ENCODE results near the gene USP36. TPM values are rescaled to one million over a fixed set of nuclear protein-coding genes. Genes with fewer than 3 reads are reported as not detected.

The USP36 gene
- total RNA-seq, 2 experiments from 2014 or later, result 87.8 to 94.3 TPM

DNA sequence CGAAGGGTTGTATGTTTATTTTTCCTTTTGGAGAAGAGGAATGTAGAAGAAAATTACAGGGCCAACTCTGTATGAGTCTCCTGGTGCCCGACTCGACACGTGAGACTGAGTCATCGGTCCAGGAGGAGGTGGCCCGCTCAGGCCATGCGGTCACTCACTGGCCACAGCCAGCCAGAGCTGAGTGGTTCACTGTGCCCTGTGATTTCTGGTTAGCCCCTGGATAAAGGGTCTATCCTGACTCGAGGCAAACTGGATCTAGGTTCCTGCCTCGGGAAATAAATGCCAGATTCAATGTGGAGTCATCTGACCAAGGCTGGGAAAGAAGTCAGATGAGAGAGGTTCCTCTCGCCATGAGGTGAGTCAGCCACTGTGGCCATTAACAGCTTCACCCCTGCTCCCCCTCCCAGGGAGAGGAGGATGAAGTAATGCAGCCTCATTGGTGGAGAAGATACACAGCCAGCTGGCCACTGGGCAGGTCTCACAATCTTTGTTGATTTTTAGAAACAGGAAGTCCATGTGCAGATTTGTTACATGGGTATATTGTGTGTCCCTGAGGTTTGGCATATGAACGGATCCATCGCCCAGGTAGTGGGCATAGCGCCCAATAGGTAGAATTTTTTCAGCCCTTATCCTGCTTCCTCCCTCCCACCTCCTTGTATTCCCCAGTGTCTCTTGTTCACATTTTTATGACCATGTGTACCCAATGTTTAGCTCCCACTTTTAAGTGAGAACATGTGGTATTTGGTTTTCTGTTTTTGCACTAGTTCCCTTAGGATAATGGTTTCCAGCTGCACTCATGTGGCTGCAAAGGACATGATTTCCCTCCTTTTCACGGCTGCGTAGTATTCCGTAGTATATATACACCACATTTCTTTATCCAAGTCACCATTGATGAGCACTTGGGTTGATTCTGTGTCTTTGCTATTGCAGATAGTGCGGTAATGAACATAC is 21.7 kb upstream of the USP36 start:
- POLR2A ChIA-PET, result no interaction called here
- no peak overlapping the region for H3K4me3 Mint-ChIP-seq
- peaks cover 1% of the 10 kb centered on the region for H3K4me1 Mint-ChIP-seq
- H3K27me3 Mint-ChIP-seq, result no peaks in the 10 kb centered on the region
- DNase-seq, result no peak
- no peaks in the 10 kb centered on the region for H3K9me3 Mint-ChIP-seq
- no peak for ATAC-seq (ENCODE audit: low read depth)
- no peak overlapping the region for H3K27ac Mint-ChIP-seq
- H3K36me3 Mint-ChIP-seq, result no peaks in the 10 kb centered on the region

DNA sequence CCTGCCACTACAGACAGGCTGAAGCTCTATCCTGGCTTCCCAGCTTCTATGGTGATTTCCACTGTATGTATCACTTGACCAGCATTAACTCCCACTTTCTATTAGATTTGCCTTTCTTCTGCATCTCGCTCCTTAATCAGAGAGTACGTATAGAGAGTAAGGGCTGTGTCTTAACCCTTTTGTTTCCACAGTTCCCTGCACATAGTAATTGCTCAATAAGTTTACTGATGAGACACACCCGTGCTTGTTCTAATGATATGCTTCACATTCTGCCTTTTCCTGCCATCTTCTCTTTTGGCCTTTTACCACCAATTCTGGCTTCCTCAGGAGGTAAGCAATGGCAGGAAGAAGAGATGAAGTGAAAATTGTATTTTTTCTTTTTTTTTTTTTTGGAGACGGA is 20.6 kb upstream of the USP36 start:
- Mint-ChIP-seq H3K9me3 (no peaks in the 10 kb centered on the region), H3K4me3 (no peak overlapping the region), H3K27ac (no peak overlapping the region), H3K36me3 (no peaks in the 10 kb centered on the region), H3K27me3 (no peaks in the 10 kb centered on the region), H3K4me1 (peaks cover 1% of the 10 kb centered on the region)
- POLR2A ChIA-PET, result interaction anchor here (0.7 kb wide), 1 partner anchor 107 kb away, joined by 4 read pairs; no protein-coding TSS in a partner anchor
- ATAC-seq (ENCODE audit: low read depth) (no peak), DNase-seq (no peak)

DNA sequence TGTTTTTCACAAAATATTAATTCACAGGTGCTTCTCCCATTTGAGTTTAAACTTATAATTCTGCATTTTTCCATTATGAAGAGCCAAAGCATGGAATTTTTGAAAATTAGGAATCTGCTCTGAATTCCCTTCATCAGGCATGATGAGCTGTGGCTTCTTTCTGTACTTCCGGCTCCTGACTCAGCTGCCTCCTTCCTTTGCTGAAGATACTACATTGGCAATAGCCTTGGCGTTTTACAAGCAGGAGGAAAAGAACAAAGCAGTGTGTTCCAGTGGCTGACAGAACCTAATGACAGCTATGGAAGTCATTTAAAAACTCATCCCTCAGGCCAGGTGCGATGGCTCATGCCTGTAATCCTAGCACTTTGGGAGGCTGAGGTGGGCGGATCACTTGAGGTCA is 18.4 kb upstream of the USP36 start:
- POLR2A ChIA-PET, result no interaction called here
- ATAC-seq (ENCODE audit: low read depth), result no peak
- H3K4me3 Mint-ChIP-seq, result no peak overlapping the region

DNA sequence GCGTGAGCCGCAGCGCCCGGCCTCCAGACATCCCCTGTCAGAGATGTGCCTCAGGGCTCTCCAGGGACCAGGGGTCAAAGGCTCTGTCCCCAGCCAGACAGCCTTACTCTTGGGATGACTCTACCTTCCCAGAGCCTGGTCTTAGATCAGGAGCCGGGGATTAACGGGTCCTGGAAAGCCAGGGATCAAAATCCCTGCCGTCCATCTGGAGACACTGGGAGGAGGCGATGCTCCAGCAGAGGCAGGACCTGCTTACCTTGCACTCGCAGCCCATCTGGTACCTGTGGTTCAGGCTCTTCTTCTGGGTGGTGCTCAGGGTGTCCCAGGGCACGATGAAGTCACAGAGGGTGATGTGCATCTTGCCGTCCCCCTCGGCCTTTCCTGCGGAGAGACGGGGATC is 16.7 kb upstream of the USP36 start:
- ATAC-seq (ENCODE audit: low read depth) (no peak), DNase-seq (no peak)
- Mint-ChIP-seq H3K9me3 (no peaks in the 10 kb centered on the region), H3K4me1 (no peaks in the 10 kb centered on the region), H3K4me3 (no peak overlapping the region), H3K27ac (no peak overlapping the region), H3K27me3 (no peaks in the 10 kb centered on the region), H3K36me3 (no peaks in the 10 kb centered on the region)
- POLR2A ChIA-PET, result no interaction called here

More for the DNA sequence above, 18.4 kb upstream of the USP36 start:
- no peaks in the 10 kb centered on the region for H3K36me3 Mint-ChIP-seq
- H3K9me3 Mint-ChIP-seq, result no peaks in the 10 kb centered on the region
- no peak overlapping the region for H3K27ac Mint-ChIP-seq
- H3K4me1 Mint-ChIP-seq, result no peaks in the 10 kb centered on the region
- no peaks in the 10 kb centered on the region for H3K27me3 Mint-ChIP-seq
- DNase-seq, result no peak

DNA sequence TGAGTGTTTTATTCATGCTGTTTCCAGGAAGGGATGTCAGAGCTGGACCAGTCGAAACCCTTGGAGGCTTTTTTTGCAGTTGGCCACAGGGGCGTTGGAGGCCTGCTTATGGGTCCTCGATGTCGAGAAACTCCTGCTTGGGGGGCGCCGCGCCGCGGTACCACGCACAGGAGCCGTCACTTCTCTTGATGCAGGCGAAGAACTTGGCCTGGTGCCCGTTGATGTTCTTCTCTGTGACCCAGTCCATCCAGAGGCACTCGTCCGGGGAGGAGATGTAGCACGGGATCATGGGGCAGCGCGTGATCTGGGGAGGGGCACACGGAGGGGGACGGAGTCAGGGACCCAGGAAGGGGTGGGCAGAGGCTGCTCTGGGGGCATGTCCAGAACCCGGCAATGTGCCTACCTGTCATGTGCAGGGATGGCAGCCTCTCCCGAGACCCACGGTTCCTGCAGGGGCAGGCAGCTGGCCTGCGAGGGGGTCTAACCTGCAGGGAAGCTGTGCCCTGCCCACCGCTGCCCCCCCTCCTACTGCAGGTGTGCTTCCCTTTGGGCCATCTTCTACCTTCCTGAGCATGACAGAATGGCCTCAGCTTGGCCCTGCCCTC is 15.0 kb upstream of the USP36 start:
- H3K4me1 Mint-ChIP-seq, result no peaks in the 10 kb centered on the region

DNA sequence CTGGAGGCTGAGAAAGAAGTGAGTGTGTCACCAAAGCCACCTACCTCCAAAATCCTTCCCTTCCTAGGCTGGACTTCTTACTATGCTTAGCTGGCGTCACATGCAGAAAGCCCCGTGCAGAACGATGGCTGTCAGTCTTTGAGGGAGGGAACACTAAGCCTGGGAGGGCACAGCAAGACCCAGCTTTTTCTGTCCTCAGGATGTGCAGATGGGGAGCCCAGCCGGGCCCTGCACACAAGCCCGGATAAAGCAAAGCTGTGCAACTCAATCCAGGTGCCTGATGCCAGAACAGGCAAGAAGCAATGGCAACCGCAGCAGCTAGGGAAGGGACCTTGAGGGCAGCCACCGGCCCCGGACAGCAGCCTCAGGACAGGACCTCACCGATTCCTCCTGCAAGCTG is 13.9 kb upstream of the USP36 start:
- no peak for ATAC-seq (ENCODE audit: low read depth)
- Mint-ChIP-seq H3K36me3 (no peaks in the 10 kb centered on the region), H3K27me3 (no peaks in the 10 kb centered on the region), H3K9me3 (no peaks in the 10 kb centered on the region), H3K27ac (no peak overlapping the region), H3K4me3 (no peak overlapping the region), H3K4me1 (no peaks in the 10 kb centered on the region)
- no peak for DNase-seq
- POLR2A ChIA-PET, result no interaction called here

More for the DNA sequence above, 15.0 kb upstream of the USP36 start:
- DNase-seq, result no peak
- POLR2A ChIA-PET, result no interaction called here
- H3K4me3 Mint-ChIP-seq, result no peak overlapping the region
- no peaks in the 10 kb centered on the region for H3K36me3 Mint-ChIP-seq
- no peak for ATAC-seq (ENCODE audit: low read depth)
- no peaks in the 10 kb centered on the region for H3K27me3 Mint-ChIP-seq
- no peaks in the 10 kb centered on the region for H3K9me3 Mint-ChIP-seq
- no peak overlapping the region for H3K27ac Mint-ChIP-seq

DNA sequence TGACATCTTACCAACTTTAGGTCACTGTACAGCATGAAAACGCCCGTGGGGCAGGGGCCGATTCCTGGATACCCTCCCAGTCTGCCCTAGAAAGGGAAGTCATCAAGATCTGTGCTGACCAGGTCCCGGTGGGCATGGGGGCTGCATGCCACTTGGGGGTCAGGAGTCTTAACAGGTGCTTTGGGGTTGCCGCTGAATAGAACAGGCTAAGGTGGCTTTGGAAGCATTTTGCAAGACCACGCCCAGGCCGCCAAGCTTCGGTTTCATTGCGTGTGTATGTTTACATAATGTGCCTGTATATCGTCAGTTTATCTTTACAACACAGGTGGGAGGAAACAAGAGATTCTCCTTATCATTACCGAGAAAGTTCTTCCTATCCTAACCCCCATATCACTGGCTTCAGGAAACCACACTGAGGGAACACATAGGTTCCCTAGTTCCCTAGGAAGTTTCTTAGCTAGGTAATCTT is 13.3 kb upstream of the USP36 start:
- Mint-ChIP-seq H3K4me1 (no peaks in the 10 kb centered on the region), H3K36me3 (no peaks in the 10 kb centered on the region), H3K27me3 (no peaks in the 10 kb centered on the region), H3K9me3 (no peaks in the 10 kb centered on the region), H3K27ac (no peak overlapping the region), H3K4me3 (no peak overlapping the region)
- ATAC-seq (ENCODE audit: low read depth) (no peak), DNase-seq (no peak)
- POLR2A ChIA-PET, result no interaction called here

DNA sequence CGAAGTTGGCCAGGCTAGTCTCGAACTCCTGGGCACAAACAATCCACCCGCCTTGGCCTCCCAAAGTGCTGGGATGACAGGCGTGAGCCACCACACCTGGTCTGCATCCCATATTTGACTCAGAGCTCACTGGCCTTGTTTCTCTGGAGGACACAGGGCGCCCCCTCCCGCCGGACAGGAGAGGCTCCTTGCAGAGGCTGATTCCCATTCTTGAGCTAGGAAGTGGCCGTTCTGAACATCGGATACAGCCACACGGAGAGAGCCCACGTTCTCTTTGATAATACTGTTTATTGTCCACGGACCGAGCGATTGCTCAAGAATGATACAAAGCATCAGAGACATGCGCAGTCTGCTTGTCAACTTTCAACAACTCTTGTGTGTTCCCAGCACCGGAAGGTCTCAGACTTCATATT is 12.1 kb upstream of the USP36 start:
- POLR2A ChIA-PET, result interaction anchor here (0.7 kb wide), 1 partner anchor 19 kb away, joined by 3 read pairs; no protein-coding TSS in a partner anchor
- DNase-seq (no peak), ATAC-seq (ENCODE audit: low read depth) (no peak)
- Mint-ChIP-seq H3K36me3 (no peaks in the 10 kb centered on the region), H3K4me3 (no peak overlapping the region), H3K4me1 (no peaks in the 10 kb centered on the region), H3K27ac (no peak overlapping the region), H3K9me3 (no peaks in the 10 kb centered on the region), H3K27me3 (no peaks in the 10 kb centered on the region)

DNA sequence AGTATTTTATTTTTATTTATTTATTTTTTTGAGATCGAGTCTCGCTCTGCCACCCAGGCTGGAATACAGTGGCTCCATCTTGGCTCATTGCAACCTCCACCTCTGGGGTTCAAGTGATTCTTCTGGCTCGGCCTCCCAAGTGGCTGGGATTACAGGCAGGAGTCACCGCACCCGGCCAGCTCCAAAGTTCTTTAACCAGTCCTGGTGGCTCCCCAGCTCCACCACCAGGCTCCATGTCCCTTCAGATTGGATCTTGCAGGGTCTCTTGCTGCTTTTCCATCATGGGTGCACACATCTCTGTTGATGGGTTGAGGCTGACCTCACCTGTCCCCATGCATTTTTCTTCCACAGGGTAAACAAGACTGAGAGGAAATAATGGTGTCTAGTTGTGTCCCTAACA is 8.4 kb upstream of the USP36 start:
- Mint-ChIP-seq H3K36me3 (peaks cover 2% of the 10 kb centered on the region), H3K27ac (no peak overlapping the region), H3K27me3 (no peaks in the 10 kb centered on the region), H3K9me3 (no peaks in the 10 kb centered on the region), H3K4me1 (peaks cover 4% of the 10 kb centered on the region), H3K4me3 (no peak overlapping the region)
- ATAC-seq (ENCODE audit: low read depth) (no peak), DNase-seq (no peak)
- POLR2A ChIA-PET, result no interaction called here

DNA sequence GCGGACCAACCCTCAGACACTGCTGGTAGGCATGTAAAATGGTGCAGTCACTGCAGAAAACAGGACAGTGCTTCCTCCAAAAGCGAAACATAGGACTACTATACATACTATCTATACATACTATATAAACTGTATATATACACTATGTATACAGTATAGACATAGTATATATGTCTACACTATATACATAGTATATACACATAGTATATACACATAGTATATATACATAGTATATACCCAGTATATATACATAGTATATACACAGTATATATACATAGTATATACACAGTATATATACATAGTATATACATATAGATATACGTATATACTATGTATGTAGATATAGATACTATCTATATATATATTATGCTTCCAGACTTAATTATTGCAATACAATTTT is 6.4 kb upstream of the USP36 start:
- Mint-ChIP-seq H3K27me3 (no peaks in the 10 kb centered on the region), H3K36me3 (peaks cover 2% of the 10 kb centered on the region), H3K9me3 (no peaks in the 10 kb centered on the region), H3K4me3 (no peak overlapping the region), H3K4me1 (peaks cover 9% of the 10 kb centered on the region), H3K27ac (no peak overlapping the region)
- no peak for ATAC-seq (ENCODE audit: low read depth)
- no peak for DNase-seq
- POLR2A ChIA-PET, result no interaction called here

DNA sequence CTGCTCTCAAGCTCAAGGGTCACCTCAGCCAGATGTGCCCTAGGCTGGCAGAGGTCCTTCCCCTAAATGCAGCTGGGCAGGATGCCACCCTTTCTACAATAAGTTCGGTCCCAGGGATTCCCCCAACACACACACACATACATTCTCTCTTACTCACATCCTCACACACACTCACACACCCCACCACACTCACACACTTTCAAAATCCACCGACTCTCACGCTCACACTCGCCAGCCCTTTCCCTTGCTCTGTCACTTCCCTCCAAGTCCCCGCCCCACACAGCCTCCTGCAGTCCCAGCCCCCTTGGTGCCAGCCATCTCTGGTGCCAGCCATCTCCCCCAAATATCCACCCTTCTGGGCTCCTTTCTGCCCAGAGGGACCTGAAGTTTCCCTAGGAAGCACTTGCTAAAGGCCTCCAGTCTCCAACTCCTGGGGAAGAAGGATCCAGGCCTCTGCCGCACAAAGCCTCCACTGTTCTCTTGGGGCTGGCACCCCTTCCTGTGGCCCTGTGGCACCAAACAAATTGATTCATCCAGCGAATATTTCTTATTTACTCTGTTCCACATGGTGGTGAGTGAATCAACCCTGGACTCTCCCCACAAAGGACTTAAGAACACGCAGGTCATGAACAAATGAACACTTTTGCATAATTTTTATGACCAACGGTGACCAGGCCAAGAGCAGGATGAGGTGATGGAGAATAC is 3.8 kb upstream of the USP36 start:
- no peak overlapping the region for H3K4me3 Mint-ChIP-seq
- ATAC-seq (ENCODE audit: low read depth) (no peak), DNase-seq (no peak)
- H3K36me3 Mint-ChIP-seq, result peaks cover 2% of the 10 kb centered on the region
- peaks cover 18% of the 10 kb centered on the region for H3K4me1 Mint-ChIP-seq
- H3K9me3 Mint-ChIP-seq, result no peaks in the 10 kb centered on the region
- H3K27me3 Mint-ChIP-seq, result no peaks in the 10 kb centered on the region
- POLR2A ChIA-PET, result no interaction called here
- no peak overlapping the region for H3K27ac Mint-ChIP-seq

DNA sequence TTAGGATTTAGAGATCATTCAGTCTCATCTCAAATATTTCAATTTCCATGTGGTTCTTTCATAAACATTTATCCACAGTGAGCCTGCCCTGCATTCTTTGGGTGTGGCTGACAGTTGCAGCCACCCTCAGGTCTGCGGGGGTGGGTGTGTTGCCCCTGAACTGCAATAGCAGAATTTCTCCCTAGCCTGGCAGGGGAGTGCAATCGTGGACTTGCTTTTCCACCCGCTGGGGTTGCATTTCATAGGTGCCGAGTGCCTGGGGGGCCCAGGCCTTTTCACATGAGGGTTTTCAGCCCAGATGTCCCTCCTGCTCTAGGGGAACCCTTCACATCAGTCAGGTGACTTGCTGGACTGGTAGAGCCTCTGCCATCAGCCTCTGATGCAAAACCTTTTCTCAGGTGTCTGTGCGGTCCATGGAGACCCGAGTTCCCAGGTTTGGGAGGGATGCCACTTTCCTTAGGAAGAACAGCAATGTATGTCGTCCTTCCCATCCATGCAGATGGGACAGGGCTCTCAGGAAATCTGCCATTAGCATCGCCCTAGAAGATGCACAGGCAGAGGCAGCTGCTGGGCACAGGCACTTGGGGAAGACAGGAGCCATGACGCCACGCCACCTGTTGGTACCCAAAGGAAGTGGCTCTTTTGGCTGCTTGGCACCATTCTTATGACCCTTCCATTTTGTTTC is 2.4 kb upstream of the USP36 start:
- ATAC-seq (ENCODE audit: low read depth), result no peak
- peaks cover 2% of the 10 kb centered on the region for H3K36me3 Mint-ChIP-seq
- DNase-seq, result peak; percentile 63
- no peak overlapping the region for H3K4me3 Mint-ChIP-seq
- POLR2A ChIA-PET, result interaction anchor here (0.5 kb wide), 1 partner anchor 57 kb away, joined by 3 read pairs; no protein-coding TSS in a partner anchor
- peaks cover 30% of the 10 kb centered on the region for H3K4me1 Mint-ChIP-seq
- no peaks in the 10 kb centered on the region for H3K27me3 Mint-ChIP-seq
- no peak overlapping the region for H3K27ac Mint-ChIP-seq
- H3K9me3 Mint-ChIP-seq, result no peaks in the 10 kb centered on the region

DNA sequence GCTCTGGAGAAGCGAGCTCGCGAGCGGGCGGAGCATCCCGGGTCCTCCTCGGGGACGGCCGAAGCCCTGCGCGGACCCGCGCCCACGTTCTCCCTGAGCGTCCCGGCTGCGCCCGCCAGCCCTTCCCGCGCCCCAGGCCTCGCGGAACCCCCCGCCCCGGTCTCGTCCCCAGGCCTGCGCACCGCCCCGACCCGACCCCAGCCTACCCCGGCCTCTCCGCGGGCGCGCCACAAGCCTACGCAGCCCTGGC is 159 bp downstream of the USP36 start:
- POLR2A ChIA-PET, result interaction anchor here (0.5 to 2.1 kb wide), 4 partner anchors 9 to 74 kb away, joined by 3 to 16 read pairs (median 4); no protein-coding TSS in a partner anchor
- no peak for ATAC-seq (ENCODE audit: low read depth)
- no peak for DNase-seq
- Mint-ChIP-seq H3K4me1 (peaks cover 38% of the 10 kb centered on the region), H3K36me3 (peaks cover 11% of the 10 kb centered on the region), H3K27ac (peak overlapping the region; percentile 96), H3K27me3 (no peaks in the 10 kb centered on the region), H3K9me3 (no peaks in the 10 kb centered on the region), H3K4me3 (peak overlapping the region; percentile 91)

Data from activated naive CD8-positive, alpha-beta T cell treated with anti-CD3 and anti-CD28 coated beads, Interleukin-2, amount 10 ng/mL, durations not matched to agents 7 days and 5 days (primary cell).